Measurements from ENCODE around the gene RTN4R.

RTN4R gene

GRCh38 chr22:20229916-20230775, 38.0 kb downstream of the RTN4R start:
- no peak for DNase-seq (ENCODE audit: low read depth in 2 of 2)

- no peak for DNase-seq (ENCODE audit: low read depth in 2 of 2)
These were observed 39.2 kb downstream of the RTN4R start for GRCh38 chr22:20228939-20229272.

GRCh38 chr22:20228055-20228938, 39.8 kb downstream of the RTN4R start:
- DNase-seq (ENCODE audit: low read depth in 2 of 2), result no peak

GRCh38 chr22:20227363-20227762, 40.8 kb downstream of the RTN4R start:
- no peak for DNase-seq (ENCODE audit: low read depth in 2 of 2)

- DNase-seq (ENCODE audit: low read depth in 2 of 2), result no peak
These were observed 41.3 kb downstream of the RTN4R start for GRCh38 chr22:20226760-20227350.

- no peak for DNase-seq (ENCODE audit: low read depth in 2 of 2)
These were observed 41.9 kb downstream of the RTN4R start for GRCh38 chr22:20226077-20226716.

- no peak for DNase-seq (ENCODE audit: low read depth in 2 of 2)
These were observed 42.5 kb downstream of the RTN4R start for GRCh38 chr22:20225693-20225966.

- no peak for DNase-seq (ENCODE audit: low read depth in 2 of 2)
These were observed 43.0 kb downstream of the RTN4R start for GRCh38 chr22:20224917-20225692.

GRCh38 chr22:20224256-20224626, 43.9 kb downstream of the RTN4R start:
- no peak for DNase-seq (ENCODE audit: low read depth in 2 of 2)

- no peak for DNase-seq (ENCODE audit: low read depth in 2 of 2)
These were observed 44.5 kb downstream of the RTN4R start for GRCh38 chr22:20223421-20224255.

- no peak for DNase-seq (ENCODE audit: low read depth in 2 of 2)
These were observed 45.2 kb downstream of the RTN4R start for GRCh38 chr22:20222764-20223420.

GRCh38 chr22:20221421-20222340, 46.4 kb downstream of the RTN4R start:
- no peak for DNase-seq (ENCODE audit: low read depth in 2 of 2)

GRCh38 chr22:20220629-20221026, 47.5 kb downstream of the RTN4R start:
- no peak for DNase-seq (ENCODE audit: low read depth in 2 of 2)

GRCh38 chr22:20219667-20220628, 48.2 kb downstream of the RTN4R start:
- no peak for DNase-seq (ENCODE audit: low read depth in 2 of 2)

- no peak for DNase-seq (ENCODE audit: low read depth in 2 of 2)
These were observed 49.1 kb downstream of the RTN4R start for GRCh38 chr22:20218987-20219386.

GRCh38 chr22:20218326-20218872, 49.7 kb downstream of the RTN4R start:
- DNase-seq (ENCODE audit: low read depth in 2 of 2), result no peak

- no peak for DNase-seq (ENCODE audit: low read depth in 2 of 2)
These were observed 50.6 kb downstream of the RTN4R start for GRCh38 chr22:20217563-20217962.

All from stimulated activated CD8-positive, alpha-beta memory T cell treated with anti-CD3 and anti-CD28 coated beads, Interleukin-7, amount 100 ng/mL, for 4 hours (primary cell).